Measurements from ENCODE around the gene CCL22.
"Not testable (repeated sequence)": the region's sequence is repeated elsewhere in the genome, so short reads cannot be mapped to it uniquely, and the experiment has no call there.

Gene CCL22

DNA sequence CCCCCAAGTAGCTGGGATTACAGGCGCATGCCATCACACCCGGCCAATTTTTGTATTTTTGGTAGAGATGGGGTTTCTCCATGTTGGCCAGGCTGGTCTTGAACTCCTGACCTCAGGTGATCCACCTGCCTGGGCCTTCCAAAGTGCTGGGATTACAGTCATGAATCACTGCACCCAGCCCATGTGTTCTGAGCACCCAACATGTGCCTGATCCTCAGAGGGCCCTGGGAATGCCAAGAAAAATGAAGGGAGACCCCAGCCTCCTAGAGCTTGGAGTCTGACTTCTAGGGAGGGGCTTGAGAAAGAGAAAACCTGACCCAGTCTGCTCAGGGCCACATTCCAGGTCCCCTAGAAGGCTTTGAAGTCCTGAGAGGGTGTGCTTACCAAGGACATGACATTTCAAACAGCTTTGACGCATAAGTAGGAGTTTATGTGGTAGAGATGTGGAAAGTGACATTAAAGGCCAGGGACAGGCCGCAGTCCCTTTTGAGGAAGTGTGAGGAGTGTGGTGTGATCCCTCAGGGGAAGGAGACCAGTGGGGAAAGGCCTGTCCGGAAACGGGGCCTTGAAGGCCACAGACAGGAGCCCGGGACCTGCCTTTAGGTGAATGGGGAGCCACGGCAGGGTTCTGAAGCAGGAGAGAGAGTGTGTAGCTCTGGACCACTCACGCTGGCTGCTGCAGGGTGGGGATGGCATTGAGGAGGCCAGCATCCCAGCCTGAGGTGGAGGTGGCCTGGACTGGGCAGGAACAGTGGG, 1.1 kb upstream of the CCL22 start:
- peak overlapping the region; percentile 31 for H3K4me3 Mint-ChIP-seq
- ATAC-seq, result peak; percentile 66
- peaks cover 3% of the 10 kb centered on the region for H3K36me3 Mint-ChIP-seq (ENCODE audit: low read depth)
- H3K9me3 Mint-ChIP-seq, result no peaks in the 10 kb centered on the region
- H3K4me1 Mint-ChIP-seq, result peaks cover 25% of the 10 kb centered on the region
- peak; percentile 36 for DNase-seq
- H3K27me3 Mint-ChIP-seq, result peaks cover 4% of the 10 kb centered on the region
- peak overlapping the region; percentile 77 for H3K27ac Mint-ChIP-seq

- peaks cover 3% of the 10 kb centered on the region for H3K27me3 Mint-ChIP-seq
- peak overlapping the region; percentile 77 for H3K27ac Mint-ChIP-seq
- no peak for DNase-seq
- no peaks in the 10 kb centered on the region for H3K9me3 Mint-ChIP-seq
- ATAC-seq, result no peak
- H3K36me3 Mint-ChIP-seq (ENCODE audit: low read depth), result peaks cover 3% of the 10 kb centered on the region
- peak overlapping the region; percentile 31 for H3K4me3 Mint-ChIP-seq
- H3K4me1 Mint-ChIP-seq, result peaks cover 25% of the 10 kb centered on the region
Measured at GRCh38 chr16:57358086-57358420, 530 bp upstream of the CCL22 start.

DNA sequence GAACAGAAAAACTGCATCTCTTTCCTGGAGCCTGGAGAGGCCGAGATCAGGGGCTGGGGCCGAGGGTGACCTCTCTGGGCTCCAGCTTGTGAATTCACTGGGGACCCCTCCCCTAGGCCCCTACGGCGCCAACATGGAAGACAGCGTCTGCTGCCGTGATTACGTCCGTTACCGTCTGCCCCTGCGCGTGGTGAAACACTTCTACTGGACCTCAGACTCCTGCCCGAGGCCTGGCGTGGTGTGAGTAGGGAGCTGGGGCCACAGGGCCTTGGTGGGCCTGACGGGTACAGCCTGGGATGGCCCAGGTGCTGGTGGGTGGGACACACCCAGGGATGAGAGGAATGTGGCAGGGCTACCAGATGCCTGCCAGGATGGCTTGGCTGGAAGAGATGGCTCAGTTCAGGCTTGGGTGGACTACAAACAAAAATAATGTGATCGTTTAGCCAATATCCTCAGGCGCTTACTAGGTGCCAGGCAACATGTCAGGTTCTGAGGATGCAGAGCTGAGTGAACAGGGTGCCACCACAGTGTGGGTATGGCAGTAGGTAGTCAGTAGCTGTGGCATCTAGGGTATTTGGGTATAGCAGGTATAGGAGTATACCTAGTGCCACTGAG, 1.8 kb downstream of the CCL22 start:
- ATAC-seq (no peak), DNase-seq (no peak)
- H3K4me3 Mint-ChIP-seq, result peak overlapping the region; percentile 68
- H3K36me3 Mint-ChIP-seq (ENCODE audit: low read depth), result peaks cover 8% of the 10 kb centered on the region
- H3K27me3 Mint-ChIP-seq, result peaks cover 14% of the 10 kb centered on the region
- no peak overlapping the region for H3K27ac Mint-ChIP-seq
- peaks cover 22% of the 10 kb centered on the region for H3K4me1 Mint-ChIP-seq
- no peaks in the 10 kb centered on the region for H3K9me3 Mint-ChIP-seq

GRCh38 chr16:57361404-57361803, 2.8 kb downstream of the CCL22 start:
- Mint-ChIP-seq H3K4me3 (peak overlapping the region; percentile 68), H3K4me1 (peaks cover 21% of the 10 kb centered on the region), H3K36me3 (ENCODE audit: low read depth) (peaks cover 8% of the 10 kb centered on the region), H3K9me3 (no peaks in the 10 kb centered on the region), H3K27me3 (peaks cover 16% of the 10 kb centered on the region), H3K27ac (no peak overlapping the region)
- no peak for ATAC-seq
- no peak for DNase-seq

GRCh38 chr16:57364143-57364542, 5.6 kb downstream of the CCL22 start:
- Mint-ChIP-seq H3K27ac (peak overlapping the region; percentile 49), H3K4me3 (peak overlapping the region; percentile 29), H3K27me3 (peaks cover 23% of the 10 kb centered on the region), H3K9me3 (no peaks in the 10 kb centered on the region), H3K36me3 (ENCODE audit: low read depth) (peaks cover 8% of the 10 kb centered on the region), H3K4me1 (peaks cover 2% of the 10 kb centered on the region)
- DNase-seq, result no peak
- ATAC-seq, result no peak

DNA sequence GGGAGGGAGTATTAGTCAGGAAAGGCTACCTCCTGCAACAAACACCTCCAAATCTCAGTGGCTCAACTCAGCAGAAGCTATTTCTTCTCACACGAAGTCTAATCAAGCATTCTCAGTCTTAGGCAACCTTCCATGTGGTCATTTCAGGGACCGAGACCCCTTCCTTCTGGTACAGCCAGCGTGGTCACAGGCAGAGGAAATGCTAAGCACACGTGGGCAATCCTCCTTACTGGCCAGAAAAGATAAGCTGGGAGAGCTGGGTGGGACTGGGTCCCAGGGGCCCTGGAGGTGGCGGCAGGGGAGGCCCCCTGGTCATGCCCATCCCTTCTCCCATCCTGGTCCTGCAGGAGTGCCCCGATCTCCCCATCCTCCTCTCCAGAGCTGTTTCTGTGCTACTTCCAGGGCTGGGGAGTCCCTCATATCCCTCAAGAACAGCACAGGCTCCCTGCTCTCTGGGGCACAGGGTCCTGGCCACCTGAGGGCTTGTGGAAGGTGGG, 8.0 kb downstream of the CCL22 start:
- peak overlapping the region; percentile 5 for H3K27ac Mint-ChIP-seq

DNA sequence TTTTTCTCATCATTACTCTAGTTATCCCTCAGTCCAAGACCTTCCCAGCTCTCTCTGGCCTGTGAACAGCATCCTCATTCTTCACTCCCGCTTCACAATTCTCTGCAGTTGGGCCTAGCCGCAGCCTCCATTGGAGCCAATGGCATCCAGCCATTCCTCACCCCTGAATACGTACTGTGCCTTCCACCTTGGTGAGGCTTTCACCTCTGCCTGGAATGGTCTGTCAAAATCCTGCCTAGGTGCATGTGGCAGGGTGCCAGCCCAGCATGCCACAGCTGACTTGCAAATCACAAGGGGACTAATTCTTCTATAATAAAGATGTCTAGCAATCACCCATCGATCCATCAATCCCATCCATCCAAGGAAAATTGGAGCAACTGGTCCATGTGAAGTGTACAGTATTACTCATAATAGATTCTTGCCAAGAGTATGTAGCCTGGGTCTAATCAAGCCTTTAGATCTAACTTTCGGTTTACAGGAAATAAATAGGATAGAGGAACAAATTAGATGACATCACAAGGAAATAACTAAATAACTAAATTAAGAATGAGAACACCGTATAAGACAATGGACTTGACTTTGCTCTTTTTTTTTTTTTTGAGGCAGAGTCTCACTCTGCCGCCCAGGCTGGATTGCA, 8.7 kb downstream of the CCL22 start:
- Mint-ChIP-seq H3K27me3 (peaks cover 28% of the 10 kb centered on the region), H3K4me1 (peaks cover 2% of the 10 kb centered on the region), H3K4me3 (no peak overlapping the region), H3K9me3 (no peaks in the 10 kb centered on the region), H3K36me3 (ENCODE audit: low read depth) (peaks cover 5% of the 10 kb centered on the region), H3K27ac (peak overlapping the region; percentile 5)
- no peak for ATAC-seq
- DNase-seq, result no peak

More for the DNA sequence above, 8.0 kb downstream of the CCL22 start:
- DNase-seq (no peak), ATAC-seq (no peak)
- Mint-ChIP-seq H3K4me1 (peaks cover 2% of the 10 kb centered on the region), H3K27me3 (peaks cover 28% of the 10 kb centered on the region), H3K4me3 (no peak overlapping the region), H3K9me3 (no peaks in the 10 kb centered on the region), H3K36me3 (ENCODE audit: low read depth) (peaks cover 6% of the 10 kb centered on the region)

DNA sequence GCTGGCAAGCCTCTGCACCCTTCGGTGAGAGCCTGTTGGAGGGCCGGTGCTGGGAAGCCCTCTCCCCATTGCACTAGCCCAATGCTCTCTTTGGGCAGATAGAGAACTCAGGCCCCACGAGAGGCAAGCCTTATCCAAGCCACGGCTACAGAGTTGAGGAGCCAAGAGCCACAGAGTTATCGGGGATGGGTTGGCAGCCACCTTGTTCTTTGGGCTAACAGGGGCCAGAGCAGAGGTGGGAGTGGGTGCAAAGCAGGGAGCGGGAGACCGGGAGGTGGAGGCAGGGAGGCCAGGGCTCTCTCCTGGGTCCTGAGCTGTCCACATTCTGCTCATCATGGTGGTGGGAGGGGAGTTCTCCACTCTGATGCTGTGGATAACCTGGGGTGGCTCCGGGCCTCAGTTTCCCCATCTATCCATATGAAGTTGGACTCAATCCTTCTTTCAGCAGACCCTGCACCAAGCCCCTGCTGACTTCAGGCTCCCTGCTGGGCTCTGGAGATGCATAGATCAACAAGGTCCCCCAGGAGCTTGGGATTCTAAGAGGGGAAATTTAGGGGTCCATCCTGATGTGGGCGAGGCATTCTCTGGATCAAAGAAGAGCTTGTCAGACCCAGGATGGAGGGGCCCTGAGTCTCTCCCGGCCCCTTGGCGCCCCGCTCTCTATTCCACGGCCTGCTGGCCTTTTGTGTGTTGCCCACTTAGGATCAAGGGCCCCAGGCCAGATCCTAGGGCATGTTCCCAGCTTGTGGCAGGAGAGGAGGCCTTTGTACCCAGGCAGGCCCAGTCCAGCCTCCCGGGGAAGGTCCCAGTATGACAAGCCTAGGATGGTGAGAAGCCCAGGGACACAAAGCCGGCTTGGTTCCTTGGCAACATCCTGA, 13.2 kb downstream of the CCL22 start:
- H3K4me1 Mint-ChIP-seq, result peaks cover 36% of the 10 kb centered on the region
- H3K27ac Mint-ChIP-seq, result no peak overlapping the region
- H3K36me3 Mint-ChIP-seq (ENCODE audit: low read depth), result no peaks in the 10 kb centered on the region
- ATAC-seq (no peak), DNase-seq (no peak)
- peaks cover 12% of the 10 kb centered on the region for H3K27me3 Mint-ChIP-seq
- H3K4me3 Mint-ChIP-seq, result no peak overlapping the region
- no peaks in the 10 kb centered on the region for H3K9me3 Mint-ChIP-seq

- Mint-ChIP-seq H3K4me3 (no peak within 1 kb of the TSS), H3K27me3 (peaks cover 7% of the 10 kb centered on the region), H3K36me3 (ENCODE audit: low read depth) (no peaks in the 10 kb centered on the region), H3K9me3 (no peaks in the 10 kb centered on the region), H3K27ac (peak within 1 kb of the TSS; percentile 14), H3K4me1 (peaks cover 42% of the 10 kb centered on the region)
- ATAC-seq (no peak), DNase-seq (no peak)
Measured at GRCh38 chr16:57372372-57373116, 14.0 kb downstream of the CCL22 start, which contains the start of gene CX3CL1. Gene CX3CL1 (plus strand): TSS chr16:57372490. CDS start chr16:57372569, 79 bp downstream.

GRCh38 chr16:57373117-57373947, 14.7 kb downstream of the CCL22 start:
- Mint-ChIP-seq H3K9me3 (no peaks in the 10 kb centered on the region), H3K4me3 (no peak overlapping the region), H3K4me1 (peaks cover 50% of the 10 kb centered on the region), H3K27ac (peak overlapping the region; percentile 14), H3K27me3 (peaks cover 5% of the 10 kb centered on the region), H3K36me3 (ENCODE audit: low read depth) (no peaks in the 10 kb centered on the region)
- DNase-seq, result no peak
- ATAC-seq, result no peak

- H3K36me3 Mint-ChIP-seq (ENCODE audit: low read depth), result no peaks in the 10 kb centered on the region
- DNase-seq (peak; percentile 44), ATAC-seq (peak; percentile 9)
- H3K4me3 Mint-ChIP-seq, result no peak overlapping the region
- H3K27me3 Mint-ChIP-seq, result peaks cover 5% of the 10 kb centered on the region
- H3K9me3 Mint-ChIP-seq, result no peaks in the 10 kb centered on the region
- H3K4me1 Mint-ChIP-seq, result peaks cover 54% of the 10 kb centered on the region
- H3K27ac Mint-ChIP-seq, result no peak overlapping the region
Measured at GRCh38 chr16:57374067-57374534, 15.5 kb downstream of the CCL22 start.

GRCh38 chr16:57374925-57375465, 16.4 kb downstream of the CCL22 start:
- not testable (repeated sequence) for H3K4me3 Mint-ChIP-seq; DNase-seq; H3K27me3 Mint-ChIP-seq; ATAC-seq; H3K9me3 Mint-ChIP-seq; H3K27ac Mint-ChIP-seq; H3K36me3 Mint-ChIP-seq (ENCODE audit: low read depth)
- H3K4me1 Mint-ChIP-seq, result peaks cover 54% of the 10 kb centered on the region

Measured in activated naive CD8-positive, alpha-beta T cell treated with anti-CD3 and anti-CD28 coated beads, Interleukin-2, amount 50 U/mL, for 24 hours (primary cell).